Neural cell (in vitro differentiated cells): ENCODE data around the gene TEAD4.

Source experiments
- POLR2AphosphoS5 ChIP-seq: IDR thresholded peaks from 2 replicates; pipeline ENCODE4 v1.6.1; 2012
- REST ChIP-seq: IDR thresholded peaks from 2 replicates; pipeline ENCODE4 v1.6.1; 2012; ENCODE audit warnings: borderline replicate concordance
- TAF1 ChIP-seq: IDR thresholded peaks from 2 replicates; pipeline ENCODE4 v1.6.1; 2012; ENCODE audit warnings: low read depth
- TF ChIP-seq, protein P1 (sequence below): fragments of 450-650 bp; IDR thresholded peaks from 2 replicates; pipeline ENCODE4 v1.5.1; 2014; ENCODE audit warnings: antibody characterized with exemption, mild to moderate bottlenecking, moderate library complexity; ENCODE audit not compliant: poor library complexity, severe bottlenecking

- TF ChIP-seq, protein P1, sequence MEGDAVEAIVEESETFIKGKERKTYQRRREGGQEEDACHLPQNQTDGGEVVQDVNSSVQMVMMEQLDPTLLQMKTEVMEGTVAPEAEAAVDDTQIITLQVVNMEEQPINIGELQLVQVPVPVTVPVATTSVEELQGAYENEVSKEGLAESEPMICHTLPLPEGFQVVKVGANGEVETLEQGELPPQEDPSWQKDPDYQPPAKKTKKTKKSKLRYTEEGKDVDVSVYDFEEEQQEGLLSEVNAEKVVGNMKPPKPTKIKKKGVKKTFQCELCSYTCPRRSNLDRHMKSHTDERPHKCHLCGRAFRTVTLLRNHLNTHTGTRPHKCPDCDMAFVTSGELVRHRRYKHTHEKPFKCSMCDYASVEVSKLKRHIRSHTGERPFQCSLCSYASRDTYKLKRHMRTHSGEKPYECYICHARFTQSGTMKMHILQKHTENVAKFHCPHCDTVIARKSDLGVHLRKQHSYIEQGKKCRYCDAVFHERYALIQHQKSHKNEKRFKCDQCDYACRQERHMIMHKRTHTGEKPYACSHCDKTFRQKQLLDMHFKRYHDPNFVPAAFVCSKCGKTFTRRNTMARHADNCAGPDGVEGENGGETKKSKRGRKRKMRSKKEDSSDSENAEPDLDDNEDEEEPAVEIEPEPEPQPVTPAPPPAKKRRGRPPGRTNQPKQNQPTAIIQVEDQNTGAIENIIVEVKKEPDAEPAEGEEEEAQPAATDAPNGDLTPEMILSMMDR: no peak
- TF ChIP-seq REST: no peak
- no peak for TF ChIP-seq TAF1
- no peak for TF ChIP-seq POLR2AphosphoS5
These were observed 25.1 kb downstream of the TEAD4 start for GRCh38 chr12:2984249-2984648.
